OCI-LY1 (cell line): ENCODE data around the gene PDS5A.
"Not testable (repeated sequence)": the region's sequence is repeated elsewhere in the genome, so short reads cannot be mapped to it uniquely, and the experiment has no call there.

Source experiments
- H2AFZ ChIP-seq: fragments of 200-600 bp; sonication (generic), shearing (Covaris generic); 2 replicates; pipeline ENCODE4 v1.6.0; 2014; ENCODE audit warnings: antibody characterized with exemption, mild to moderate bottlenecking, low read length
- H3F3A ChIP-seq: fragments of 200-600 bp; sonication (generic), shearing (Covaris generic); 2 replicates; pipeline ENCODE4 v1.6.0; 2014; ENCODE audit warnings: mild to moderate bottlenecking, antibody characterized with exemption, low read length, moderate library complexity; ENCODE audit not compliant: insufficient read depth
- H3K27ac ChIP-seq: fragments of 200-600 bp; sonication (generic); 2 replicates; pipeline ENCODE4 v1.5.1; 2014; ENCODE audit warnings: low read length, mixed run types, mild to moderate bottlenecking, low read depth; ENCODE audit not compliant: poor library complexity, severe bottlenecking
- H3K27me3 ChIP-seq: fragments of 200-600 bp; sonication (generic); 2 replicates; pipeline ENCODE4 v1.6.0; 2014; ENCODE audit warnings: antibody characterized with exemption, mild to moderate bottlenecking, low read length, moderate library complexity; ENCODE audit not compliant: insufficient read depth
- H3K36me3 ChIP-seq: fragments of 200-600 bp; sonication (generic); 2 replicates; pipeline ENCODE4 v1.6.1; 2014; ENCODE audit warnings: mild to moderate bottlenecking, antibody characterized with exemption, low read length, moderate library complexity, mixed read lengths; ENCODE audit not compliant: insufficient read depth
- H3K4me1 ChIP-seq: fragments of 200-600 bp; sonication (generic); 2 replicates; pipeline ENCODE4 v1.5.1; 2014; ENCODE audit warnings: mild to moderate bottlenecking, low read length, moderate library complexity; ENCODE audit not compliant: insufficient read depth, severe bottlenecking
- H3K4me2 ChIP-seq: fragments of 200-600 bp; sonication (generic), shearing (Covaris generic); 2 replicates; pipeline ENCODE4 v1.6.1; 2014; ENCODE audit warnings: low read length
- H3K4me3 ChIP-seq: fragments of 200-600 bp; sonication (generic); 2 replicates; pipeline ENCODE4 v1.5.1; 2014; ENCODE audit warnings: low read length, low read depth, mild to moderate bottlenecking, mixed read lengths; ENCODE audit not compliant: poor library complexity, severe bottlenecking
- H3K79me2 ChIP-seq: fragments of 200-600 bp; shearing (Covaris generic); 2 replicates; pipeline ENCODE4 v1.6.1; 2016; ENCODE audit warnings: mixed run types, low read length, mixed read lengths; ENCODE audit not compliant: insufficient read depth
- H3K9ac ChIP-seq: fragments of 200-600 bp; sonication (generic), shearing (Covaris generic); 2 replicates; pipeline ENCODE4 v1.6.1; 2014; ENCODE audit warnings: mild to moderate bottlenecking, low read length, mixed read lengths
- H3K9me2 ChIP-seq: fragments of 200-600 bp; sonication (generic), shearing (Covaris generic); 2 replicates; pipeline ENCODE4 v1.6.1; 2014; ENCODE audit warnings: low read depth, mild to moderate bottlenecking, low read length, mixed read lengths
- H3K9me3 ChIP-seq: fragments of 200-600 bp; shearing (Covaris generic); 2 replicates; pipeline ENCODE4 v1.6.1; 2014; ENCODE audit warnings: low read length, mixed read lengths
- H4K20me1 ChIP-seq: fragments of 200-600 bp; sonication (generic), shearing (Covaris generic); 2 replicates; pipeline ENCODE4 v1.6.0; 2016; ENCODE audit warnings: mild to moderate bottlenecking, low read length; ENCODE audit not compliant: insufficient read depth
- EZH2 ChIP-seq: fragments of 200-600 bp; sonication (generic), shearing (Covaris generic); IDR thresholded peaks from 2 replicates; pipeline ENCODE4 v1.8.0; 2017; ENCODE audit warnings: borderline replicate concordance, mixed run types, mild to moderate bottlenecking, antibody characterized with exemption, low read length, moderate library complexity, mixed read lengths
- TF ChIP-seq, protein P1 (sequence below): fragments of 200-600 bp; sonication (generic), shearing (Covaris generic); IDR thresholded peaks from 2 replicates; pipeline ENCODE4 v1.5.1; 2017; ENCODE audit warnings: mild to moderate bottlenecking, antibody characterized with exemption, low read length, moderate library complexity, mixed read lengths

The PDS5A gene

DNA sequence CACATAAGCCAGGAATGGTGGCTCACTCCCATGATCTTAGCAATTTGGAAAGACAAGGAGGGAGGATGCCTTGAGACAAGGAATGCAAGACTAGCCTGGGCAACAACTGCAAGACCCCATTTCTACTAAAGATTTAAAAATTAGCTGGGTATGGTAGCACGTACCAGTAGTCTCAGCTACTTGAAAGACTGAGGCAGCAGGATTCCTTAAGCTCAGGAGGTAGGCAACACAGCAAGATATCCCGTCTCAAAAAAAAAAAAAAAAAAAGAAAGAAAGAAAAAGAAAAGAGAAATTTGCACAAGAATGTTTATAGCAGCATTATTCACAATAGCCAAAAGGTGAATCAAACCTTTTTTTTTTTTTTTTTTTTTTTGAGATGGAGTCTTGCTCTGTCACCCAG lies 29.7 kb downstream of the PDS5A start:
- Histone ChIP-seq H3K36me3 (peaks cover 6% of the 10 kb centered on the region), H3K9me2 (no peaks in the 10 kb centered on the region), H3K4me3 (no peak overlapping the region), H3K9me3 (no peaks in the 10 kb centered on the region), H3K4me2 (no peak overlapping the region), H3K9ac (no peak overlapping the region), H4K20me1 (no peaks in the 10 kb centered on the region), H3K27ac (peak overlapping the region; percentile 50), H3F3A (no peaks in the 10 kb centered on the region), H2AFZ (no peak overlapping the region), H3K4me1 (peaks cover 32% of the 10 kb centered on the region), H3K79me2 (peaks cover 96% of the 10 kb centered on the region), H3K27me3 (no peaks in the 10 kb centered on the region)
- TF ChIP-seq, protein P1, sequence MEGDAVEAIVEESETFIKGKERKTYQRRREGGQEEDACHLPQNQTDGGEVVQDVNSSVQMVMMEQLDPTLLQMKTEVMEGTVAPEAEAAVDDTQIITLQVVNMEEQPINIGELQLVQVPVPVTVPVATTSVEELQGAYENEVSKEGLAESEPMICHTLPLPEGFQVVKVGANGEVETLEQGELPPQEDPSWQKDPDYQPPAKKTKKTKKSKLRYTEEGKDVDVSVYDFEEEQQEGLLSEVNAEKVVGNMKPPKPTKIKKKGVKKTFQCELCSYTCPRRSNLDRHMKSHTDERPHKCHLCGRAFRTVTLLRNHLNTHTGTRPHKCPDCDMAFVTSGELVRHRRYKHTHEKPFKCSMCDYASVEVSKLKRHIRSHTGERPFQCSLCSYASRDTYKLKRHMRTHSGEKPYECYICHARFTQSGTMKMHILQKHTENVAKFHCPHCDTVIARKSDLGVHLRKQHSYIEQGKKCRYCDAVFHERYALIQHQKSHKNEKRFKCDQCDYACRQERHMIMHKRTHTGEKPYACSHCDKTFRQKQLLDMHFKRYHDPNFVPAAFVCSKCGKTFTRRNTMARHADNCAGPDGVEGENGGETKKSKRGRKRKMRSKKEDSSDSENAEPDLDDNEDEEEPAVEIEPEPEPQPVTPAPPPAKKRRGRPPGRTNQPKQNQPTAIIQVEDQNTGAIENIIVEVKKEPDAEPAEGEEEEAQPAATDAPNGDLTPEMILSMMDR = no peak
- TF ChIP-seq EZH2 = no peak

GRCh38 chr4:39947417-39947816 lies 30.3 kb downstream of the PDS5A start:
- Histone ChIP-seq H3K4me1 (peaks cover 35% of the 10 kb centered on the region), H3K9me2 (no peaks in the 10 kb centered on the region), H3K36me3 (peaks cover 6% of the 10 kb centered on the region), H3K4me3 (no peak overlapping the region), H3K27ac (peak overlapping the region; percentile 50), H3F3A (no peaks in the 10 kb centered on the region), H3K27me3 (no peaks in the 10 kb centered on the region), H4K20me1 (no peaks in the 10 kb centered on the region), H3K4me2 (no peak overlapping the region), H3K9me3 (no peaks in the 10 kb centered on the region), H2AFZ (no peak overlapping the region), H3K9ac (no peak overlapping the region), H3K79me2 (peaks cover 96% of the 10 kb centered on the region)
- no peak for TF ChIP-seq EZH2
- TF ChIP-seq, protein P1 = no peak

- H4K20me1 ChIP-seq, H3K27me3 ChIP-seq, H3K9me2 ChIP-seq, H3K4me2 ChIP-seq, H3K4me3 ChIP-seq, H3K9me3 ChIP-seq, H2AFZ ChIP-seq, H3F3A ChIP-seq, H3K9ac ChIP-seq, H3K36me3 ChIP-seq, H3K27ac ChIP-seq: not testable (repeated sequence)
- H3K4me1 ChIP-seq = peaks cover 36% of the 10 kb centered on the region
- peaks cover 96% of the 10 kb centered on the region for H3K79me2 ChIP-seq
Observed at GRCh38 chr4:39944245-39944644, 33.5 kb downstream of the PDS5A start.

DNA sequence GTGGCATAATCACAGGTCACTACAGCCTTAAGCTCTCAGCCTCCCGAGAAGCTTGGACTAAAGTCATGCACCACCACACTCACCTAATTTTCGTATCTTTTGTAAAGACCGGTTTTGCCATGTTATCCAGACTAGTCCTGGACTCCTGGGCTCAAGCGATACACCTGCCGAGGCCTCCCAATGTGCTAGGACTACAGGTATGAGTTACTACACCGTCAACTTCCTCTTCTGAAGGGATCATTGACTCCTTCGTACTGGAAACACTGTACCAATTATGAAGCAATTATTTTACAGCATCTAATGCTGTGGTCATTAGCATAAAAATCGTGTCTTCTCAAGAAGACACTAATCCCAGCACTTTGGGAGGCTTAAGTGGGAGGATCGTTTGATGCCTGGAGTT lies 35.2 kb downstream of the PDS5A start:
- Histone ChIP-seq H4K20me1 (no peaks in the 10 kb centered on the region), H3K36me3 (peaks cover 14% of the 10 kb centered on the region), H2AFZ (no peak overlapping the region), H3K79me2 (peaks cover 95% of the 10 kb centered on the region), H3K9ac (no peak overlapping the region), H3F3A (no peaks in the 10 kb centered on the region), H3K9me2 (no peaks in the 10 kb centered on the region), H3K27me3 (no peaks in the 10 kb centered on the region), H3K4me1 (peaks cover 31% of the 10 kb centered on the region), H3K9me3 (no peaks in the 10 kb centered on the region), H3K4me3 (no peak overlapping the region), H3K4me2 (no peak overlapping the region; the same call in 1 of the 2 replicates), H3K27ac (peak overlapping the region; percentile 3)
- TF ChIP-seq, protein P1 = no peak
- TF ChIP-seq EZH2 = no peak
